ENCODE results near the gene CFAP90.

Gene CFAP90

DNA sequence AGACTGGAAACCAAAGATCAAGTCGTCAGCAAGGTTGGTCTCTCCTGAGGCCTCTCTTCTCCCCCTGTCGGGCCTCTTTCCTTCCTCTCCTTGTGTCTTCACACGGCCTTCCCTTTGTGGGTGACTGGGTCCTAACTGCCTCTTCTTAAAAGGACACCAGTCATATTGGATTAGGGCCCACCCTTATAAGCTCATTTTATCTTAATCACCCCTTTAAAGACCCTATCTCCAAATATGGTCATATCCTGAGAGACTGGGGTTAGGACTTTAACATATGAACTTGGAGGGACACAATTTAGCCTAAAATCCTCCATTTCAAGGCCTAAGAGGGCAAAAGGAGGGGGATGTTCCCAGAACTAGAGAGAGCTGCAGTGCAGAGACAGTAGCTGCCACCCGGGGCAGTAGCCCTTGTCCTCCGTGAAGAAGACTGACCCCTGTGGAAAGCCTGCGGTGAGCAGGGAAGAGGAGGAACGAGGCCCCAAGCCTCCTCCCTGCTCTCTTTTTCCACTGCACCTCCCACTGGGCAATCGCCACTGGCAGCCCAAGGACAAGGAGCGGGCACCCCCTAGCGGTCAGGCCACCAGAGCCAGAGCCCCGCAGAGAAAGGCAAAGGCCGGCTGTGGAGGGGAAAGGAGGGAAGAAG, 34.9 kb downstream of the CFAP90 start:
- DNase-seq = peak; percentile 70

DNA sequence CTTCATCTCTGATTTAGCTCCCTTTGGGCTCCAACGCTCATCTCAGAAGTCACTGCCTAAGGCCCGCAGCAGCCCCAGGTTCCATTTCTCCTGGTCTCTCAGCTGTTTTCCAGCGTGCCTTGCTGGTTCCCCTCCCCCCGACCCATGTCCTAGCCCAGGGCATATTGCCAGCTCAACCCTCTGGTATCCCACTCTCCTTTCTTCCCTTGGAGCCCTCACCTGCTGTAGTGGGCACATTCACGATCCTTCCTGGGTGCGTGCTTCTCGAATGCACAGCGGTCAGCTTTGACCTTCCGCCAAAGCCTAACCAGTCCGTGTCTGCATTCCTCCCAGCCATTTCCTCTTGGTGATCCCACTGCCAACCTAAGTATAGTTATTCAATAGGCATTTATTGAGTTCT, 36.1 kb downstream of the CFAP90 start:
- no peak for DNase-seq

DNA sequence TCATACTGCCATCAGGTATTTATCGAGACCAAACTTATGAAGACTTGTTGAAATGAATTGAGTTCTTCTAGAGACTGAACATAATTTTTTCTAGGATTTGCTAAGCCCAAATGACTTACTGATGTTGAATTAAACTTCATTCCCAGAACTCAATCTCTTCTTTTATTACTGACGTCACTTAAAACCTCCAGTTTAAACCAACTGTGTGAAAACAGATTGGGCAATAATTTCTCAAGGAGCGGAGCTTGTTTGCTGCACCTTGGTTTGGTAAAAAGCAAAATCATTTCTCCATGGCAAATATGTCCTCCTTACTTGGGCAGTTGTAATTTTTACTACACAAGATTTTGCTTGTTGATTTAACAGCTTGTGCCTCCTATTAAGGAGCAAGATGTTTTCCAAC, 37.4 kb downstream of the CFAP90 start:
- DNase-seq = no peak

DNA sequence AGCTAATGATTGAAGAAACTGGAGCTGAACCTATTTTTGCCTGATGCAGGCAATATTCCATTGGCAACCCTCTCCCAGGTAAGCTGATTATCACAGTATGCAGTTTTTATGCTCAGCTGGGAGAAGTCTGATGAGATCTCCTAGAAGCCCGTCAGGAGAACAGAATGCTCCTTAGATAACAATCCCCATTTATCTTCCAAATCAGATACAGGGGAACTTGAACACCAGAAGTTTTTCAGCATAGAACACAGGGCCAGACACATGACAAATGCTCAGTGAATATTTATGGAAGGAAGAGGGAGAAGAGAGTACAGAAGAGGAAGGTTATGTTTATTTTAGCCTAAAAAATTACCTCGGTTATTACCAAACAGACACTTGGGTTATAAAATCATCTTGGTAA, 37.9 kb downstream of the CFAP90 start:
- no peak for DNase-seq

DNA sequence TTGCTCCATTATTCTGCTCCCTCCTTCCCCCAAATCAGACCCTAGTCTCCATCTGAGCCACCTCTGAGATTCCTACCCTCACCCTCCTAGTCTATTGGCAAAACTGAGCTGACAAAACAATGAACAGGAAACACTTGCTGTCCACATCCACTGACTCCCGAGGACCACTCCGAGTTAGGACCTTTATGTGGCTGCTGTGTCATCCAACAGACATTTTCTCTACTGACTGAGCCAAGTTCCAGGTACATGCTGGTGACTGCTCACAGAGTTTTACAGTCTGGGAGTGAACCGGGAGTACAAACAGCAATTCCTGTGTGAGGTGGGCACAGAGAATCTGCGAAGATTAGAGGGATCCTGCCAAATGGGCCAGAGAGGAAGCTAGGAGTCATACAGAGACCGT, 39.2 kb downstream of the CFAP90 start:
- DNase-seq = no peak

DNA sequence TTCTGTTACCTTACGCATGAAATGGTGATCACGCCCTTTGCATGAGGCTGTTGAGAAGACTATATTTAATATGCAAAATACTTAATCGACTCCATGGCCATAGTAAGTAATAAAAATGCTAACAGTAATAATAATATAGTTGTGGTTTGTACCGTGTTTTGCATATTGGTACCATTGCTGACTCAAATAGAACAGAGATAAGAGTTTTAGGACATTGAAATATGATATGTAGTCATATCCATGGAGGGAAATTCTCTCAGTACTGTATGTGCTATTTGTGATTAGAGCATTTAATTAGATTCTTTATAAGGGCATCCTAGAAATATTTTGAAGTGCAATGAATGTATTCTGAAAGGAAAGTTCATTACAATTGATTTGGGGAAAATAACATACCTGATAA, 41.9 kb downstream of the CFAP90 start:
- no peak for DNase-seq

DNA sequence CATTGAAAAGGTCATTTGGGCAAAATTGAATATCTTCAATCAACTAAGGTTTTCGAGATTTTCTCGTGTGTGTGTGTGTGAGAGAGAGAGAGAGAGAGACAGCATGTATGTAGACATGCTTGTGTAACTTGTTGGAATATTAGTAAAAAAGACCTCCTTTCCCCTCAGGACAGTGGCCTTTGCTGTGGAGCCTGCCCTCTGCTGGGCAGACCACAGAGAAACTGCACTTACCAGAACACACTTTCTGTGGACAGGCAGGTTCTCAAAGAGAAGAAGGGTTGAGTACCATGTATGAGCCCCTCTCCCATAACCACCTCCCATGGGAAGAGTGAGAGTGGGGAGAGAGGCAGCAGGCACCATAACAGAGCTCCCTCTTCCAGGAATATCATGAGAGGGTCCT, 45.6 kb downstream of the CFAP90 start:
- DNase-seq = no peak

DNA sequence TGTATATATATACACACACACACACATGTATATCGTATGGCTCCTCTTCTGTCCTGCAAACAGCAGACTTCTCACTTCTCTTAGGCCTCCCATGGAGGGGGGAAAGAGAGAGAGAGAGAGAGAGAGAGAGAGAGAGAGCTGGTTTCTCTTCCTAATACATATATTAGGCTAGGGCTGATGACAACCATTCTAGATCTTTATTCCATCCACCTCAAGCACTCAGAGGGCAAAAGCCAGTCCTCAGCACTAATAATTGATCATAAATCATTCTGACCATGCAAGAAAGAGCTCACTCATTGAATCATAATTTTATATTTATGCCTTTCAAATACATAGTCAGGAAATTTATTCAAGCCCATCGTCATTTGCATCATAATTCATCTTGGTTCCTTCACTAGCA, 47.0 kb downstream of the CFAP90 start:
- DNase-seq = no peak

DNA sequence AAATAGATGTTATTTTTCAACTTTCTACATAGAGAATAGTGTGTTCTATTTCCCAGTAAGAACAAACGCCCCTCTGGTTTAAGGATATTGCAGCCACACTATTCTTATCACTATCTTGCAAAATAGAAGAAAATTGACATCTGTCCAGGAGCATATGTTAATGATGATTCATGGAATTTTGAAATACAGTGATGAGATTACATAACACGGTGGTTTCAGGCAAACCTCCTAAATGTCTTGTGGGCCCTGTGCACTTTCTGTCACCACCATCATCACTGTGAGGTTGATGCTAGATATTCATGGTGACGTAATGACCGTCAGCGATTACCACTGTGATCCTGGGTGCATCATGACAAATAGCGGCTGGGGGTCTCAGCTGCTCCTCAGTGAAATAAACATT, 48.1 kb downstream of the CFAP90 start:
- DNase-seq = peak; percentile 40

DNA sequence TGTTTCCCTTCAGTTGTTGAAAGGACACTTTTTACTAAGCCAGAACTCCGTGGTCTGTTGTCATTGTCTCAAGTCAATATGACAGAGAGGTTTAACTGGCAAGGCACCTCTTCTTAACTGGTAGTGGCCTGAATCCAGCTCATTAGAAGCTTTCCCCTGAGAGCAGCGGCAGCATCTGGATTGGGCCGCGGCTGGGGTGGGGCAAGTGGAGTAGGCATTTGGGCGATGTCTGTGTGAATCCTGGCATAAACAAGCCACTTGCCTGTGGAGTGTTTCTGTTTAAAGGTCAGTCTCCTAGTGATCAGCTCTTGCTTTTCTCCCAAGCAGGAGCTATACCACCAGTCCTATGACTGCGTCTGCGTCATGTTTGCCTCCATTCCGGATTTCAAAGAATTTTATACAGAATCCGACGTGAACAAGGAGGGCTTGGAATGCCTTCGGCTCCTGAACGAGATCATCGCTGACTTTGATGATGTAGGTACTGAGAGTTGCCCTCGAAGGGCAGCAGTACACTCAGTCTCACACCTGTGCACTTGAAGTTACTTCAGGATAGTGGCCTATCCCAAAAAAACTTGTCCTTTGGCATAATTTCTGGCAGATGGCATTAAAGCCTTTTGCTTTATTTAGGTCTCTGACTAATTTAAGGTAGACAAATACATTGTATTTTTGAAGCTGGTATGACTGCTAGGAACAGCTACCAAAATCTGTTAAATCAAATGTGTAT, 48.9 kb downstream of the CFAP90 start:
- no peak for DNase-seq

DNA sequence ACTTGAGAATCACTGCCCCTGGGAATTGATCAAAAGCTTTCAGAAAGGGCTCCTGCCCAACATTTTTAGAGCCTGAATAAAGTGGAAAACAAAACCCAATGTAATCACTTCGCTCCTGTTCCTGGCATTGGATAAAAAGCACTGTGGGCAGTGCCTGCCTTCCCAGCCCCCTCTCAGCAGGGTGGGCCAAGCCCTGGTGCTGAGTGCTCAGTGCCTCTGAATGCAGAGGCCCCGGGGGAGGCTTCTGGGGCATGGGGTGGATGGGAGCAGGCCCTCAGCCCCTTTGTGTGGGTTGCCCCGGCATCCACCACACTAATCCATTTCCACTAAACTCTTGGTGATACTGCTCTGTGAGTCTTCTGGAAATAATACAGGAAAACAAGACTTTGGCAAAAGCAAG, 55.6 kb downstream of the CFAP90 start:
- DNase-seq = no peak

DNA sequence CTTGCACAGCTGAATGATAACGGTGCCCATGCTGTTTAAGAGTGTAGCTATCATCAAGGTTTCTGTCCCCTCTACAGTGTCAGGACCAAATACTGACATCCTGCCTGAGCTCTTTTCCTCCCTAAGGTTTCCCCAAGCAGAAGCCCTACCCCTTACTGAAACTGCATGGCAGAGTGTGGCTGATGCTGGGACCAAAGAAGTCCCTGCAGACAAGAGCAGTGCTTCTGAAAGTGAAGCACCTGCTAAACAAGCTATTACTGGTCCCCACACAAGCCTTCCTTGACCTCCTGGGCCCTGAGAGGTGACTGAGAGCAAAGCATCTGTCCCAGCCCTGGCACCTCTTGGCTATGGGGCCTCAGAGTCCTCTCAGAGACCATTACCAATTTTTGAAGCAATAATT, 56.1 kb downstream of the CFAP90 start:
- DNase-seq = no peak

DNA sequence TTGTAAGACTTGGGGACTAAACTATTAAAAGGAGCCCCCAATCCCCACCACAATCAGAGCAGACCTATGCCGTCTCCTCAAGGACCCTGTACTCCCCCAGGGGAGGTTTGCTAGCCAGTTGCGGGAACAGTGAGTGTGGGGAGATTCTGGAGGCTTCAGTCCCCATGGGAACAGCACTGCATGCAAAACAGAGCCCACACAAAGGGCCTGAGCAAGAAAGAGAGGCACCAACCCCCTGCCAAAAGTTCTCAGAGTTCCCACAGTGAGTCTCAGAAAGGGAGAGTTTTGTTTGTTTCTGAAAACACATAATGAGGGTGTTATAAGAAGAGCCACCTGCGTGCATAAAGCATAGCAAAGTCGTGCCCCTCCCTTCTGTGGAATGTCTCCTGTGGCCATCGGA, 56.6 kb downstream of the CFAP90 start:
- DNase-seq = no peak

DNA sequence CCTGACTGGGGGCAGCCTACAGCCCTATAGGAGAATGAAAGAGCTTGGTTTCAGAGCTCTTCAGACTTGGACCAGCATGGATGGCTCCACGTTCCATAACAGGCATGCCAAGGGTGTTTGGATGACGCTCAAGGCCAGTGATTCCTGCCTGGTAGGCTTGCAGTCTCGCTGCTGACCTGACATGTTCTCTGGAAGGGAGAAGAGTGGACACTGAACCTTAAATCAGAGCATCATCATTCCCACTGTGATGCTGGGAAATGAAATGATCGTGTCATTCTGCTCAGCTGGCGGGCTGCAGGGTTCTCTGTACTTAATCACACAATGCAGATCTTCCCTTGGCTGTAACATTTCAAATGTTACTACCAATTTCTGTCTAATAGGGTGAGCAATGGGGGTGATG, 57.0 kb downstream of the CFAP90 start:
- no peak for DNase-seq

DNA sequence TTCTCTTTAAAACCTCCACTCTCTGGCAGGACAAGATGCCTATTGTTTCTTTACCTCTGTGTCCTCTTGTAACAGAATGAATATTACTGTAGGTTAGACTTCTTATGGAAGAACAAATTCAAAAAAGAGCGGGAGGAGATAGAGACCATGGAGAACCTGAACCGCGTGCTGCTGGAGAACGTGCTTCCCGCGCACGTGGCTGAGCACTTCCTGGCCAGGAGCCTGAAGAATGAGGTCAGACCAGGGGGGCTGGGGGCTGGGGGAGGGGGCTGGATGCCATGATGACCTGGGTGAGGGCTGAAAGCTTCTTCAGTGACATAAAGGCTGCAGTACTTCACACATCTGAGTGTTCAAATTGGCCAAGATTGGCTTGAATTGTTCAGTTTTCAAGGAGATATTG, 61.4 kb downstream of the CFAP90 start:
- DNase-seq = no peak

DNA sequence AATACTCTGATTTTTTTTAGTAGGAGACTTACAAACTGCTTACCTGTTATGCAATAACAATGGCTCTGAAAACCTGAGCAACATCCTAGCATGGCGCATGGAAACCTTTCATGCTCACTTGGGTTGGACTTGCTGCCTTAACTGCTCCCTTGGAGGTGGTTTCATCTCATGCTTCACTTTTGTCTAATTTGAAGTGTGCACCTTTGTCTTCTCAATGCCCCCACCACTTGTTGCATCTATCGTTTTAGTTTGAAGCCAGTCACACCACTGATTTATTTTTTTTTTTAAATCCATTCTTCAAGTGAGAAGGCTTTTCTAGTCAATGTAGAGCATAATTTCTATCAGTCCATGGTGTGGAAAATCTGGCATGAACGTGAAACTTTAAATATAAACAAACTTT, 63.2 kb downstream of the CFAP90 start:
- no peak for DNase-seq

DNA sequence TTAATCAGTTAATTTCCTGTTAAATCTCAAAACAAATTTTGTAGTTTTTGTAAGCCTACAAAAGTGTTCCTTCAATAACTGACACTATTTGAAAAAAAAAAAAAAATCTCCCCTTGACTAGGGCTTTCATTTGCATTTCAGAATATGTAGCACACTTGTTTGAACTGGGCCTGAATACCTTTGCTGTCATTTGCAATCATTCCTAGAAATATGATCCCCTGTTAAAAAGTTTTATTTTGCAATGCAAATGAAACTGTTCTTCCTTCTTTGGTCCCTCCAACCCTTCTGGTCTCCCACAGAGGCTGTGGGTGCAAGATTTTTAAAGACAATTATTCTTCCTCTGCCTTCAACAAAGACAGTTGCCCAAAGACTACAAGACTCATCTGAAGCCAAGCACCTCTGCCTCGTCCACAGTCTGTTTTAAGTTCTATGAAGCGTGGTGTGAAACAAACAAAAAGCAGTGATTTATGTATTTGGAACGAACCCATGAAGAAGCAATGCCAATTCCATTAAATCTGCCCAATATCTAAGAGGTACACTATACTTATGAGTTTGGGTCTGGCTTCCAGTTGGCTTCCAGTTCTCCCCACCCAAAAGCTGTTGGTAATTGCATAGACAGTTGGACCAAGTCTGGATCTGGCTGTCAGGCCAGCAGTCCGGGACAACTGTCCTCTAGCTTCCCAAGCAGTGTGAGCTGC, 66.1 kb downstream of the CFAP90 start:
- no peak for DNase-seq

DNA sequence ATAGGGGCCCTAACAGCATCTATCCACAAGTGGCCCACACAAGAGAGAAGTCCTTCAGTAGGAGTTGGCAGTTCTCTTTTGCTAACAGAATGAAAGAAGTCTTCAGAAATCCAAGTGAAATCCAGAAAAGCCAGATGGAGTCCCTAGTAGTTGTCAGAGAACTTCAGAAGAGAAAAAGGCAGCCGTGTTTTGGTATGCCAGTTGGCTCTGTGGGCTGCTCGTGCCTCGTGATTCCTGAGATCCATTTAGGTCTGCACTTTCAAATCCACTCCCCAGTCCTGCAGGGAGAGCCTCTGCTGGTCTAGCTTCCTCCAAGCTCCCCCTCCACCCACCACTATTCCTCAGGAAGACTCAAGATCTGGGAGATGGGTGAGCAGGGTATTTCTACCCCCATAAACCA, 69.0 kb downstream of the CFAP90 start:
- DNase-seq = no peak

All from GF-D8 (cell line).